ENCODE measurements around the gene NRARP. TPM values are rescaled to one million over a fixed set of nuclear protein-coding genes. Genes with fewer than 3 reads are reported as not detected.
A peak's percentile ranks its signal among the peaks of the same experiment; 100 is the strongest.

The NRARP gene
- total RNA-seq, 2 donors from 2014 or later, result 5.6 to 13.3 TPM

- Histone ChIP-seq H3K4me1 (peaks cover 0 to 25% of the 10 kb centered on the region in 2 donors), H3K4me3 (peak overlapping the region in 1 of 2 donors; percentile 77), H3K27ac (no peak overlapping the region), H3K9me3 (no peaks in the 10 kb centered on the region), H3K27me3 (no peaks in the 10 kb centered on the region), H3K36me3 (peaks cover 4% of the 10 kb centered on the region)
- DNase-seq (ENCODE audit: low spot score), result no peak
- TF ChIP-seq CTCF (IDR thresholded peaks at IDR 0.05), result no peak
These were observed 45.2 kb downstream of the NRARP start for GRCh38 chr9:137256856-137257255.

- Histone ChIP-seq H3K27me3 (no peaks in the 10 kb centered on the region), H3K9me3 (no peaks in the 10 kb centered on the region), H3K4me3 (peak overlapping the region; percentile 77 to 79), H3K27ac (no peak overlapping the region), H3K4me1 (peaks cover 0 to 25% of the 10 kb centered on the region in 2 donors), H3K36me3 (peaks cover 4% of the 10 kb centered on the region)
- no peak for TF ChIP-seq CTCF (IDR thresholded peaks at IDR 0.05)
- DNase-seq (ENCODE audit: low spot score), result no peak
These were observed 45.7 kb downstream of the NRARP start for GRCh38 chr9:137256362-137256761.

GRCh38 chr9:137255448-137256114 lies 46.5 kb downstream of the NRARP start:
- no peak for DNase-seq (ENCODE audit: low spot score)
- TF ChIP-seq CTCF (IDR thresholded peaks at IDR 0.05), result no peak
- peak overlapping the region; percentile 48 to 84 for H3K27ac ChIP-seq

GRCh38 chr9:137254624-137255447 lies 47.2 kb downstream of the NRARP start, which contains the start of gene NELFB:
Gene NELFB, plus strand, starts transcription at chr9:137255327.
- H3K4me3 ChIP-seq, result peak within 1 kb of the TSS; percentile 77 to 79
- H3K27ac ChIP-seq, result peak within 1 kb of the TSS; percentile 76 to 84
- no peaks in the 10 kb centered on the region for H3K9me3 ChIP-seq
- H3K36me3 ChIP-seq, result peaks cover 4% of the 10 kb centered on the region
- H3K27me3 ChIP-seq, result no peaks in the 10 kb centered on the region
- peak; percentile 89 for DNase-seq (ENCODE audit: low spot score)
- H3K4me1 ChIP-seq, result peaks cover 0 to 37% of the 10 kb centered on the region in 2 donors
- peak in 1 of 2 donors; percentile 43 for TF ChIP-seq CTCF (IDR thresholded peaks at IDR 0.05)

More at GRCh38 chr9:137255448-137256114, 46.5 kb downstream of the NRARP start:
- Histone ChIP-seq H3K4me1 (peaks cover 0 to 29% of the 10 kb centered on the region in 2 donors), H3K4me3 (peak overlapping the region; percentile 77 to 79), H3K9me3 (no peaks in the 10 kb centered on the region), H3K27me3 (no peaks in the 10 kb centered on the region), H3K36me3 (peaks cover 4% of the 10 kb centered on the region)

- no peak for TF ChIP-seq CTCF (IDR thresholded peaks at IDR 0.05)
- H3K27me3 ChIP-seq, result no peaks in the 10 kb centered on the region
- no peaks in the 10 kb centered on the region for H3K9me3 ChIP-seq
- H3K4me3 ChIP-seq, result peak overlapping the region; percentile 68 to 77
- H3K36me3 ChIP-seq, result peaks cover 4% of the 10 kb centered on the region
- peaks cover 0 to 40% of the 10 kb centered on the region in 2 donors for H3K4me1 ChIP-seq
- peak overlapping the region; percentile 76 to 84 for H3K27ac ChIP-seq
- no peak for DNase-seq (ENCODE audit: low spot score)
These were observed 48.1 kb downstream of the NRARP start for GRCh38 chr9:137253717-137254623.
